Activated T-cell treated with anti-CD3 and anti-CD28 coated beads for 4 hours (primary cell): ENCODE data around the gene SPTLC3.
A peak's percentile ranks its signal among the peaks of the same experiment; 100 is the strongest.

Source experiments
- DNase-seq: peaks from one replicate; pipeline ENCODE4 v3.0.0-alpha.2; 2020

Gene SPTLC3

DNA sequence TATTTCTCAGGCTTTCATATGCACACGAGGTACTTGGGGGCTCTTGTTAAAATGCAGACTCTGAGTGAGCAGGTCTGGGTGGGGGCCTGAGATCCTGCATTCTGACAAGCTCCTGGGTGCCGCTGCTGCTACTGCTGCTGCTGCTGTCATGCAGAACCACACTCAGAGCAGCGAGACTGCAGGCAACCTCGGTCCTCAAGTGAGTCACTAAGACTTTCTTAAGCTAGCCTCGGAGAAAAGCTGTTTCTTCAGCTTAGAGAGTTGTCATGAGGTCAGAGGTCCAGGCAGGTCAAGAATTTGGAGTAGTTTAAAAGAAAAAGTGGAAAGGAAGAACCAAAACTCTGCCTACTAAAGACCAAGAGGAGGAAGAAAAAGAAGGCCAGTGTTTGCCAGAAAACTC, 92.9 kb downstream of the SPTLC3 start:
- DNase-seq, result no peak

DNA sequence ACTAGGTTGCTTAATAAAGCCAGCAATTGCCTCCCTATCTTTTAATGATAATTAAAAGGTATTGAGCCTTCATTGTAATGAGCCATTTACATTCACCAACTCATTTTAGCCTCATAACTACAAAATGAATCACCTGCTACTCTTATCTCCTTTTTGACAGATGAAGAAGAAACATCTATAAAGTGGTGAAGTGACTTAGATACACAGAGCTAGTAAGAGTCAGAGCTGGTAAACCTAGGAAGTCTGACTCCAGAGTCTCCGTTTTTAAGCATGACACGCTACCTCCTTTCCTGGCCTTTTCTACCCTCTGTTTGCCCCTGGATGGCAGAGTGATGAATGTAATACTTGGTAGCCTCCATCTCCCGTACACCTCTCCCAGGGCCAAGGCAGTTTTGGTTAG, 93.5 kb downstream of the SPTLC3 start:
- no peak for DNase-seq

DNA sequence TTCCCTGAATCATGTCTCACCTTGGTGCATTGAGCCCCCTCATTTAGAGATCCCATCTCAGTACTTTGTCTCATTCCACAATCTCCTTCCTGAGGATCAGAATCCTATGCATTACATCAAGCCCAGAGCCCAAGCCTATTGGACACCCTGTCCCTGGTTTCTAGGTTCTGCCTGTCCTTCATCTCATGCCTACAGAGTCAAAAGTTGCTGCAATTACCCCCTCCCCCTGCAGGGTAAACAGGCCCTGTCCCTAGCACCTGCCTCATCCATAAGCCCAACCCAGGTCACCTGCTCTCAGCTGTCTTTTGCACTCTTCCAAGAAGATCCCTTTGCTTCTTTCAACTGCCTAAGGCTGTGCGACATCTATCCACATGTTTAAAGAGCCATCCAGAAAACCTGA, 93.9 kb downstream of the SPTLC3 start:
- DNase-seq, result no peak

DNA sequence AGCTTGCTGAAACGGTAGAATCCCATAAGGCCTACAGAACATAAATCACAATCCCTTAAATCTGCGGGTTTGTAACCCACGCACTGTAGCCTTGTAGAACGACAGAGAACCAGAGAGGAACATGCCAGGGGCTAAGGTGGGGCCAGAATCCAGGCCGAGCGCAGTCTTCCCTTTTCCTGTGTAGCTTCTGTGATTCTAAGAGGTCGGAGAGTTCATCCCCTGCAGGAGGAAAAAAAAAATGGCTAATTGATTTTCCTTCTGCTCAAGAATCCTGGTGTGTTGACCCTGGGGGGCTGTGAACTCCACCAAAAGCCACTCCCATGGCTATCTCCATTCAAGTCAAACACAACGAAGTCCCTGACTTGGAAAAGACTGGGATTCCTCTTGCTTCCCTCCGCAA, 96.3 kb downstream of the SPTLC3 start:
- DNase-seq, result no peak

DNA sequence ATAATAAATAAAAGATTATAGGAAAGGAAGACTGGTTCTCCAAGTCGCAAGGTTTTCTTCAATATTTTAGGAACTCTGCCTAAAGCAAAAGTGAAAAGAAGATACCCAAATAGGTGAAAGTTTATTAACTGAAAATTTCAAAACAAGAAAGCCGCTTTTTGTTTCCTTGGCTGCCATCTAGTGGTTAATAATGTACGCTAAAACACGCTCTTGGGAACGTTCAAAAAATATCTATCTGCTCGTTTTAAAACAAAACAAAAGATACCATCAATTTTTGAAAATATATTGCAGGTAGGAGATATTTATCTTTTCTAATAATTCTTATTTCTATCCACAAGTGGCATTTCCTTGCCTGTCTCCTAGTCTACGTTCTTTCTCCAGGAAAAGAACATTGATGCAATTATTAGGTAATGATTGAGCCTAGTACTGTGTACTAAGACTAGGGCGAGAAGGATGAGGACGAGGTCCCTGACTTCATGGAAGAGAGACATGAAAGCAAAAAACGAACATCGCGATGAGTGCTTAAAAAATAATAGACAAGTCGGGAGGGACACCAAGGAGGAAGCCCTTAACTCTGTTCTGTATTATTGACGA, 97.2 kb downstream of the SPTLC3 start:
- no peak for DNase-seq

DNA sequence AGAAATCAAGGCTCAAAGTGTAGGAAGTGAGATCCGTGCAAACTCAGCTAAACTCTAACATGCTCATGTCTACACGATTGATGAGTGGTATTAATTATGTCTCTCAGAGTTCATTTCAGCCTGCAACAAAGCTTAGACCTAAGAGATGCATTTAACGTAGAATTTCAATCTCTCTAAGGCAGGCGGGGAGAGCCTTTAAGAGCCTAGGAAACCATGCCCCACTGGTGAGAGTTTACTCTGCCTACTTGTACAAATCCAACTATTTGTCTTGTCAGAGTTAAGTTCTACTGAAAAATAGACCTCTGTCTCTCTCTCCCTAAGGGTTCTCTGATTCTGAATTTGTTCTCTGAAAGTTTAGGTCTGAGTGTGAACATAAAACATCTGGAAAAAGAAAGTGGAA, 100.9 kb downstream of the SPTLC3 start:
- no peak for DNase-seq

DNA sequence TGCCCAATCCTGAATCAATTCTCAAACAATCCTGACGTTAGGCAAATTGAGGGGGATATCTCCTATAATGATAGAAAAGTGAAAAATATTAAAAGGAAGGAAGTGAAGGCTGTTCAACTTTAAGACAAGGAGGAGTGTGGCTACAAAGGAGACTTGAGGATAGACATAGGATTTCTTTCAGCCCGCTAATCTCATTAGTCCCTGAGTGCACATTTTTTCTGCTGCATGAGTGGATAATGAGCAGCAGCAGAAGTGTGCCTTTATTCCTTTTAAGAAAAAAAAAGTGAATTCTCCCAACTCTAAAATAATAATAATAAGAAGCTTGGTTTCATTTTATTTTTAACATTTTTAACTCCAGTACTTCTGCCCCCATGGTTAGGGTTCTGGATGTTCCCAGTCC, 102.0 kb downstream of the SPTLC3 start:
- DNase-seq, result no peak

DNA sequence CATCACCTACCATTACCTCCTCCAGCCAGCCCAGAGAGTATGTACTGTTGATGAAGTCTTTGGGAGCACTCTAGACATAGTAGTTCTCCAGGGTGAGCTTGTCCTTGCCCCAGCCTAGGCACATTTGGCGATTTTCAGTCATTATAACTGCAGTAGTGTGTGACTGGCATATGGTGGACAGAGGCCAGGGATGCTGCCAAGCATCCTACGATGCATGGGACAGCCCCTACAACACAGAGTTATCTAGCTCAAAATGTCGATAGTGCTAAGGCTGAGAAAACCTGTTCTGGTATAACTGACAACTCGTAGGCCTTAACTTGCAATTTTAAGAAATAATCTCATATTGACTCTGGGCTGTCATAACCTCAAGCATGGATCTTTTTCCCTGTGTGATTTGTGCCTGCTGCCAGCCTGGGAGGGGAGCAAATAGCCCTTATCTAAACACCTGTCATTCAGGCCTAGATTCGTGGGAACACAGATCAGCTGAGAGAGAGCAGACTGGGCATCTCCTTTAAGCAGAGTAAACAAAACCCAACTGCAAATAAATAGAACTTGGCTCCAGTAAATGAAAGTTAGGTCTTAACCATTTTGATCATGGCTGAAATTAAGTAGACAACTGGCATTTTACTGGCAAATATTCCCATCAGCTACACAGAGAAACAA, 102.6 kb downstream of the SPTLC3 start:
- DNase-seq, result no peak

DNA sequence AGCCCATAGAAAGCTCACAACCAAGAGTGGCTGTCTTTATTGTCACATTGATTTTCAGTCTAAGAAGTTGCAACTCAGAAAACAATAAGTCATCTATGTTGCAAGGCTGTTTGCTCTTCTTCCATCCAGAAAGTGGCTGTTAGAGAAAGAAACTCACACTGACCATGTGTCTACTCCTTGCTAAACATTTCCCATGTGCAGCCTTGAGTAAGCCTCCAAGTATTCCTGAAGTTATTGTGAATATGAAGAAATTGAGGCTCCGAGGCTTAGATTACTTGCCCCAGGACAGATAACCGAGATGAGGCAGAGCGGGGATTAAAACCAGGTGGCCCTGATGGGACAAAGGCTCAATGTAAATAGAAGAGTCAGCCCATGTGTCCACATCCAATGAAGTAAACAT, 105.0 kb downstream of the SPTLC3 start:
- DNase-seq, result no peak

DNA sequence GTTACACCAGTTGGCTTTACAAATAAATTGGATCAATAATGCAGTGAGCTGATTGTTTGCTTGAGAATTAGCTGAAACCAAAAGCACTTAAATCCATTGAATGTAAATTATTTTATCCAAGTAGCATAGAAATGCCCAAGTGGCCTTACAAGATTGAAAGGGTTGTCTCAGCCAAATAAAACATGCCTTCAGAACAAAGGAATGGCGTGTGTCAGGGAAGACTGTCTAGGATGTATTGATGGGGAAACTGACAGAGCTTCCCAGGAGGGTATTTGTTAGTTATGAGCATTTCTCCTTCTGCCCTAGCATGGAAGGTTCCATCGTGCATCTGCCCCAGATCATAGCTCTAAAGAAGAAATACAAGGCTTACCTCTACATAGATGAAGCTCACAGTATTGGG, 108.4 kb downstream of the SPTLC3 start:
- no peak for DNase-seq

DNA sequence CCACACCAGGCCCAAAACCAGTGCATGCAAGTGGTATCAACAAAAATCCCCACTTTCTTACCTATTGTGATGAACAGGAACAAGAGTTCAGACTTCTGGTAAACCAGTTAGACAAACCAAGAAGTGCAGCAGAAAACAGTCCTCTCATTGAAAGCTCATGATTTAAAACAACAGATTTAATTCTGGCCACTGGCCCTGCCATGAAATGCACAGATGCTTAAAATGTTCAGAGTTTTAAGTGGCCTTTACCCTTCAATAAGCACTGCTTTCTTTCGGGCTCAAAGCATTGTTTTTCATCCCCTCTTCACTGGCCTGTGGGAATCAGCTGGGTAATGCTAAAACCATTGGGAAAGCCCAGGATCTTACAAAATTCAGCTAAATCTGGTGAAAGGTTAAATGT, 109.9 kb downstream of the SPTLC3 start:
- DNase-seq, result no peak

DNA sequence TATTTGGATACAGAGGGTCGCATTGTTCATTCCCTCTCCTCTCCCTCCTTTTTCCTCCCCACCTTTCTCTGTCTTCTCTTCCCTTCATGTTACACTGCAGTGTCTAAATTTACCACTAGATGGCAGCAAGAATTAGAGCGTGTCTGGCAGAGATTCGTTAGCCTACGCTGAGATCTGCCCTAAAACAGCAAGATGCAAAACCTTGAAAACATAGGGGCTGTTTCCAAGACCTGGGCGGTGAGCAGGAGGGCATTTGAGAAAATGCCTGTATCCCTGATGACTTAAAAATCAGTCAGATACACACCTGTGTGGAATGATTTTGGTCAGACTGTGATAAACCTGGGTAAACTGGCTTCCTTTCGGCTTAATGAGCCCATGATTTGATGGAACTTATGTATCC, 110.8 kb downstream of the SPTLC3 start:
- peak; percentile 24 for DNase-seq

DNA sequence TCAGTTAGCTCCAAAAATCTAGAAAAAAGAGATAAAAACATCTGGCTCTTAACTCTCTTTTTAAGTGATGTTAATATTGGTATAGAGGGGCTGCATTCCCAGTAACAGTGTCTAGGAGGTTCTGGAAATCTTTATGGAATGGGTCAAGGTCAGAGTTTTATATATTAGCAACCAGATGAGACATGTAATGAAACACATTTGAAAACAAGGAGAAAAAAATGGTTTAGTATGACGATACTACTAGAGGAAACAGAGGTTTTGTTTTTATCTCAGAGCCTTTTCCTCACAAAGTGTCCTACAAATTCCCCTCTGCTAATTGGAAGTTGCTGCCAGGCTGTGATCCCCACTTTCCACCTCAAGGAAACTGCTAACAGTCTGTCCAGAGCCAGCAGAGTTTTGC, 111.7 kb downstream of the SPTLC3 start:
- DNase-seq, result no peak

DNA sequence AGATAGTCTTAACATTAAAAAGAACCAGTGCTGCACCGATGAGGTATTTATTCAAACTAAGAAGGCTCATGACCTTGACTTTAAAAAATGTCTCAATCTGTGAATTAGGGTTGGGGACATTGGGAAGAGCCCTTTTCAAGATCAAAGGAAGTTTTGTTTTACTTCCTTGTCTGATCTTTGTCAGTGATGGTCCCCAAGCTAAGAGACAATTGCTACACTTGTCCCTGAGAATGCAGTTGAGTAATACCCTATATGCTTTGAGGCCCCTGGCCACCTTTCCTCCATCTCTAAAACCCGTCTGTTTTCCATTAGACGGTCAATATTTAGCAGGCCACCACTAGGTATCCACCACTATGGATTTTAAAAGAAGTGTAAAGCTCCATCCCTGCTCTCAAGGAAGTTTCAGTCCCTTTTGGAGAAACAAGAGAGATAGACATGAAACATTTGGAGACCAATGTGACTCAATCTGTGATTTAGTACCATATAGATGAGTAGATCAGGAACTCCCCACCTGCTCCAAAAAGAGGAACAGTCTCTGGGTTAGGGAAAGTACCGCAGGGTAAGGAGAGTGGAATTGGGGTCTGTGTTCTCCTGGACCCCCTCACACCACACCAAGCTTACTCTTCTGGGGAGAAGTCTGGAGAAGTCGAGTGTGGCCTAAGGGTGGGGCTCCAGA, 113.2 kb downstream of the SPTLC3 start:
- no peak for DNase-seq

DNA sequence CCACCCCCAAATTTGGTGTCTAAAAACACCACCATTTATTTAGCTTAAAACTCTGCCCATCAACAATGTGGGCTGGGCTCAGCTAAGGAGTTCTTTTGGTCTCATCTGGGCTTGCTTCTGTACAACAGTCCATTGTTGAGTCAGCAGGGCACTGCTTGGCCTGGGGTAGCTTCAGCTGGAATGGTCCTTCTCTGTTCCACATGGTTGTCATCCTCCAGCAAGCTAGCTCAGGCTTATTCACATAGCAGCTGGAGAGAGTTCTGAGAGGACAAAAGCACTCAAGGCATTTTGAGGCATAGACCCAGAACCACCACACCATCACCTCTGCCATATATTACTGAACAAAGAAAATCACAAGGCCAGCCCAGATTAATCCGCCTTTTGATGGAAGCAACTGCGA, 116.7 kb downstream of the SPTLC3 start:
- no peak for DNase-seq

DNA sequence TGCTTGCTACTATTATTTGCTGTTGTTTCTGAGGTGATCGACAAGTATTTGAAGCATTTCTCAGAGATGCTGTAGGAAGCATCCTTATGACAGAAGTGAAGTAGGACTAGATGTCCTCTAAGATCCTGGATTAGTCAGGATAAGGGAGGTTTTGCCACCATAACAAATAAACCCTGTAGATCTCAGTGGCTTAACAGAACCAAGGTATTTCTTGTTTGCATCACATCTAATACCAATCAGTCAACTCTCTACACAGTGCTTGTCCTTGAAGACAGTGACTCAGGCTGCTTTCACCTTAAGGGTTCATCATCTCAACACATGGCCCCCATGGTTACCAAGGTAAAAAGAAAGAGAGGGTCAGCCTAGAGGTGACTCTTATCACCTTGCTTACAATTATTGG, 119.4 kb downstream of the SPTLC3 start:
- no peak for DNase-seq

DNA sequence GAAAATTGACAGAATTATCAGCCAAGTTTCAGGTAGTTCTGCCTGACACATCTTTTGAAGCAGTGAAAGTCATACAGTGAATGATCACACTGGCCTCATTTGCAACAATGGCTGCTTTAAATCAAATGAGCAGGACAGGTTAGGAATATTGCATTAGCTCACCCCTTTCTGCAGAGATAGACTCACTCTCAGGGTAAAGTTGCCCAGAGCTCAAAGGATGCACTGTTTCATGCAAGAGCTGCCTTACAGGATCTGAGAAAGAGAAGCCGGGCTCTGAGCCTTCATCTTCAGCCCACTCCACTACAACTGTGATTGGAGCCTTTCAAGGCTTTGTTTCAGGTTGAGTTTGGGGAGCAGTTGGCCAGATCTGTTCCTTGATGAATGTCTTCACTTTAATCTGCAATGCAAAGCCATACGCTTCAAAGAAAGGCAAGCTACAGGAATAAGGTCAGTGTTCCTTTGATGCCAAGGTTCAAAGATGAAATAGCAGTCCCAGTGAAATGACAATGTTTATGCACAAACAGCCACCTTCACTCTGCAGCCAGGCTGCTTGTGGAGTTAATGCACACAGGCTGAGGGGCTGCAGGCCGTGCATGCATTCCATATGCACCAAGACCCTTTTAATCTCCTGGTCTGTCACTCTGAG, 121.4 kb downstream of the SPTLC3 start:
- no peak for DNase-seq

DNA sequence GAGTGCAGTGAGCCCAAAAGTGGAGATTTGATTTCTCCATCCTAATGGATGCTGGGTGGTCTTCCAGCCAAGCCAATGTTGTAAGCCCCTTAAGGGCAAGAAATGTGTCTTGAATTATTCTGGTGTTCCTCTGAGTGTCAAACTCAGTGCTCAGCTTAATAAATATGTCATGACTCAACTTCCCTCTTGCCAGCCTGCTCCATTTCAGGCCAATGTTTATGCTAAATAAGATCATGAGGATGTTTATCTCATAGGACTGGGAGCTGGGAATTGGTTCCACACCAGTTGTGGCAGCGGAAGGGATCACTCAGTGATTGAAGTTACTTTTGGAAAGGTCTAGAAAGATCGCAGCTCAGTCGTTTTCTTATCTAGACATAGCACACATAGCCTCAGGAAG, 121.9 kb downstream of the SPTLC3 start:
- no peak for DNase-seq

DNA sequence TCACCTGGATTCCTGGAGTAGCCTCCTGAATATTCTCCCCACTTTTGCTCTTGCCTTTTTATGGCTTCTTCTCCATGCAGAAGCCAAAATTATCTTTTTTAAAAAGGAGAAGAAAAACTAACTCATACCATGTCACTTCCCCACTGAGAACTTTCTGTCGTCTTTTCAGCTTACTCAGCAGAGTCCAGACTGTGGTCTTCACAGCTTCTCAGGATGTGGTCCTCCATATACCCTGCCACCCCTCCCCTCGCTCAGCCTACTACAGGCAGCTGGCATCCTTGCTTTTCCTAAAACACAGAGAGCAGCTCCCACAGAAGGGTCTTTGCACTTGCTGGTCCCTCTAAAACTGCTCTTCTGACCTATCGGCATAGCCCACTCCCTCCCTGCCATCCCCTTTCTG, 122.9 kb downstream of the SPTLC3 start:
- DNase-seq, result no peak

DNA sequence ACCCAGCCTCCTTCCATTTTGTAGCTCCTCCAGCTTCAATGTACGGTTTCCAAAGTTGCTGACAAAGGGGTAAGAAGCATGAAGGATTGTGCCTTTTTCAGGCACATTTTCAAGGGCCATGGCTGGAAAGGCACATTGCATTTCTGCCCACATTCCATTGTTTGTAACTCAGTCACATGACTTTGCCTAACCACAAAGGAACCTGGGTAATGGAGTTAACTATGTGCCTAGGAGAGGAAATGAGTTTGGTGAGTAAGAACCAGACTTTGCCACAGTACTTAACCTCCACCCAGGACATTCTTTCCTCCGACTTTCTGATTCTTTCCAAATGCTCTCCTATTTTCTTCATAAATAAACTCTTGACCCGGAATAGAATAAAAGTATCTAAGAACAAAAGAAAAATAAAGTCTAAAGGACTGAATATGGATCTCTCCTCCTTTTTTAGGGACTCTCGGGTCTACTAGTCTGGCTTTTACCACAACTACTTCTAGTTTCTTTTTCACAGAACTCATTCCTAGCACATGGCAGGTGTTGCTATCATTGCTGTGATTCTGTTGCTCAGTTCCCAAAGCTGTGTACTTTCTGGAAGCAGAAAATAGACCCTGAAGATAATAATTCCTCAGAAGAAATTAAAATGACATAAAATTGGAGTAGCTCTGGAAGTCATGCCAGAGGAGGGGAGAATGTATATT, 130.8 kb downstream of the SPTLC3 start:
- no peak for DNase-seq

DNA sequence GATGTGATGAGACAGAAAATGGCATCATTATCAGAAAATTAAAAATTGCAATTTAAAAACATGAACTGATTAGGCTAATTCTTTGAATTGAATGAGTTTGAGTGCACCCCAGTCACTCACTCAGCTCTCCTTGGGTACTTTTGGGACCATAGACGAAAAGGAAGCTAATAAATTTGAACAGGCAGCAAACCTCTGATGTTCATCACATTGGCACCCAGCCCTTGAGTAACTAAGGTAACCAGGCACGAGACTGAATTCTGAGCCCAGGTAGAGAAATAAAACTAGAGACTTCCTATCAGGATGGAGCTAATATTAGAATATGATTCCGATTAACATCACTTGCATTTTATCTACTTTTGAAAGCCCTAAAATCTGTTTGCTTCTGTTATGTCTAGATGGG, 131.4 kb downstream of the SPTLC3 start:
- DNase-seq, result no peak

DNA sequence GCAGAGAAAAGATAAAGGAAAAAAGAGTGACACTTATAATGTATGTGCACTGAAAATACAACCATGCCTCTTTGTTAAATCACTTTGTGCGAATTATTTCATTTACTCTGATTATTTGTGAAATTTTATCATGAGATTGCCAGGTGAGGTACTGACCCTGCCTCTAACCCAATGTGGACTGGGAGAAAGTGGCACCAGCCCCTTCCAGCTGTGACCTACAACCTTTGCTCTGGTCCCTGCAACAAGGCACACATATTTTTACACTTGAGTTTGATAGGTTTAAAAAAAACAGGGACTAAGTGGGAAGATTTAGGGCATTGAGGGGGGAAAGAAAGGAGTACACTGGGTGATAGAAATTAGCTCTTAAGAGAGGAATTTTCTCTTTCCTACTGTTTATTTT, 132.0 kb downstream of the SPTLC3 start:
- DNase-seq, result no peak

DNA sequence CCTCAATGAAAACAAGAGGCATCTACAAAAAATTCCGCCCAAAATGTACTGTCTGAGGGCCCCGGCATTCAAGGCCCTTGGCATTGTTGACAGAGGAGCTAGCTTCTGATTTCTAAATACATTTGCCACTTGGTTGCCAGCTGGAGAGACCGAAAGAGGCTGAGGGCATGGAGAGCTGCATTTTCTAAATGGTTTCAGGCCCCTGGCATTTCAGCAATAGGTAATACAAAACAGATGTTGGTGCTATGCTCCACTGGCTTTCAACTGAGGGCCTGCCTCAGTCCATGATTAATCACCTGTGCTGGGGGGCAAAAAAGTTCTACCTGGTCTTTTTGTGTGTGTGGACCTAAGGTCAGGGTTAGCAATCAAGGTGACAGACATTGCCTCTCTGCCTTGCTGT, 132.8 kb downstream of the SPTLC3 start:
- DNase-seq, result no peak

DNA sequence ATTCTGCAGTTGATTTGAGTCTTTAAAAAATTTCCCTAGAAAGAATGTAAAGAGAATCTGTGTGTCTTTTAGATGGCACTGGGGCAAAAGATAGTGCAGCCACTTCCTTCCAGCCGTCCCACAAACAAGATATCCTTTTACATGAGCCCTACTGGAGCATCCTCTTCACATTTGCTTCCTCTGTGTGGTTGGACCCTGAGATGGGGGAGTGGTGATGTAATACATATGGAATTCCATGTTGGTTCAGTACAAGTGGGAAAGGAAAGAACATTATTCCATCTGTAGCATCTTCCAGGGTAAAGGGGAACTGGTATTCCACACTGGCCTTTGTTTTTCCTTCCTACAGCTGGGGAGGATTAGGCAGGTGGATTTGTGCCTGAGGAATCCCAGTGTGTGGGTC, 133.4 kb downstream of the SPTLC3 start:
- DNase-seq, result no peak
